Naive B cell (primary cell): Measurements from ENCODE around the gene SIT1. TPM values are rescaled to one million over a fixed set of nuclear protein-coding genes. Genes with fewer than 3 reads are reported as not detected.
A peak's percentile ranks its signal among the peaks of the same experiment; 100 is the strongest.

ENCODE experiments used
- ATAC-seq, 2 donors: fragments of 150-1000 bp; cut with Tn5 transposase; 2 replicates each; pipeline ENCODE4 v1.10.0; 2021; ENCODE audit warnings: low read depth in 2 of 2, mild to moderate bottlenecking in 2 of 2, moderate library complexity in 2 of 2
- DNase-seq: peaks from one replicate; pipeline ENCODE4 v3.0.0; 2022
- H3K27ac Mint-ChIP-seq, 6 donors: one replicate each; pipeline ENCODE4 v1.8.0; 2020 to 2022; ENCODE audit warnings: mild to moderate bottlenecking in 6 of 6, mixed read lengths in 6 of 6, moderate library complexity in 5 of 6, inconsistent platforms in 2 of 6
- H3K27me3 Mint-ChIP-seq, 3 donors: one replicate each; pipeline ENCODE4 v1.8.0; 2021 to 2022; ENCODE audit warnings: mixed read lengths in 3 of 3, mild to moderate bottlenecking in 1 of 3
- H3K36me3 Mint-ChIP-seq, 2 donors: one replicate each; pipeline ENCODE4 v1.8.0; 2020 to 2022; ENCODE audit warnings: mixed read lengths in 2 of 2, inconsistent platforms in 1 of 2, mild to moderate bottlenecking in 1 of 2
- H3K4me1 Mint-ChIP-seq, 3 donors: one replicate each; pipeline ENCODE4 v1.8.0; 2020 to 2022; ENCODE audit warnings: mixed read lengths in 3 of 3, inconsistent platforms in 1 of 3, mild to moderate bottlenecking in 1 of 3, moderate library complexity in 1 of 3
- H3K4me3 Mint-ChIP-seq, 8 donors: one replicate each; pipeline ENCODE4 v1.8.0; 2020 to 2022; ENCODE audit warnings: mild to moderate bottlenecking in 8 of 8, mixed read lengths in 8 of 8, moderate library complexity in 8 of 8, inconsistent platforms in 2 of 8
- H3K9me3 Mint-ChIP-seq, 7 donors: one replicate each; pipeline ENCODE4 v1.8.0; 2020 to 2022; ENCODE audit warnings: mixed read lengths in 7 of 7, mild to moderate bottlenecking in 5 of 7, inconsistent platforms in 2 of 7, moderate library complexity in 1 of 7
- polyA plus RNA-seq, 6 donors: library from polyadenylated mRNA; unstranded; fragments of 300-500 nt; fragmentation: Illumina TruSeq; gene quantifications; one replicate each; pipeline ENCODE4 v1.2.3, GENCODE V29; 2021; ENCODE audit warnings: low read depth in 6 of 6

SIT1 gene
- polyA plus RNA-seq, 6 donors from 2014 or later, result 56.8 to 107 (median 73.5) TPM

GRCh38 chr9:35679766-35680330 is 29.1 kb upstream of the SIT1 start:
- DNase-seq (no peak), ATAC-seq (no peak)
- H3K9me3 Mint-ChIP-seq, result no peaks in the 10 kb centered on the region
- no peaks in the 10 kb centered on the region for H3K36me3 Mint-ChIP-seq
- H3K27ac Mint-ChIP-seq, result no peak overlapping the region
- H3K4me3 Mint-ChIP-seq, result peak overlapping the region in 1 of 8 donors; percentile 56
- peaks cover 24 to 30% (median 25%) of the 10 kb centered on the region in 3 donors for H3K4me1 Mint-ChIP-seq
- H3K27me3 Mint-ChIP-seq, result peaks cover 3 to 9% (median 6%) of the 10 kb centered on the region in 3 donors

- H3K4me3 Mint-ChIP-seq, result peak overlapping the region in 1 of 8 donors; percentile 25
- ATAC-seq, result no peak
- no peak for DNase-seq
Observed at GRCh38 chr9:35679091-35679490, 28.4 kb upstream of the SIT1 start.

GRCh38 chr9:35675732-35676392 is 25.1 kb upstream of the SIT1 start:
- H3K36me3 Mint-ChIP-seq, result no peaks in the 10 kb centered on the region
- H3K4me3 Mint-ChIP-seq, result peak overlapping the region; percentile 80 to 91 (median 86)
- ATAC-seq (peak; percentile 64 to 72), DNase-seq (no peak)
- no peaks in the 10 kb centered on the region for H3K9me3 Mint-ChIP-seq
- peaks cover 23 to 33% (median 26%) of the 10 kb centered on the region in 3 donors for H3K4me1 Mint-ChIP-seq
- peaks cover 0 to 18% (median 13%) of the 10 kb centered on the region in 3 donors for H3K27me3 Mint-ChIP-seq
- peak overlapping the region in 1 of 6 donors; percentile 51 for H3K27ac Mint-ChIP-seq

More at GRCh38 chr9:35679091-35679490, 28.4 kb upstream of the SIT1 start:
- Mint-ChIP-seq H3K27me3 (peaks cover 3 to 16% (median 13%) of the 10 kb centered on the region in 3 donors), H3K4me1 (peaks cover 30 to 34% (median 32%) of the 10 kb centered on the region in 3 donors), H3K27ac (peak overlapping the region in 1 of 6 donors; percentile 70), H3K9me3 (no peaks in the 10 kb centered on the region), H3K36me3 (no peaks in the 10 kb centered on the region)

GRCh38 chr9:35675204-35675603 is 24.5 kb upstream of the SIT1 start:
- Mint-ChIP-seq H3K36me3 (no peaks in the 10 kb centered on the region), H3K9me3 (no peaks in the 10 kb centered on the region), H3K4me3 (peak overlapping the region; percentile 80 to 91 (median 86)), H3K27ac (peak overlapping the region in 1 of 6 donors; percentile 80), H3K4me1 (peaks cover 20 to 27% (median 21%) of the 10 kb centered on the region in 3 donors), H3K27me3 (peaks cover 0 to 18% (median 13%) of the 10 kb centered on the region in 3 donors)
- ATAC-seq (peak; percentile 16 to 17), DNase-seq (no peak)

GRCh38 chr9:35674025-35674361 is 23.3 kb upstream of the SIT1 start:
- Mint-ChIP-seq H3K27me3 (peaks cover 0 to 18% (median 13%) of the 10 kb centered on the region in 3 donors), H3K4me3 (peak overlapping the region in 2 of 8 donors; percentile 12 to 65), H3K9me3 (no peaks in the 10 kb centered on the region), H3K4me1 (peaks cover 17 to 23% (median 18%) of the 10 kb centered on the region in 3 donors), H3K27ac (peak overlapping the region in 1 of 6 donors; percentile 52), H3K36me3 (no peaks in the 10 kb centered on the region)
- no peak for DNase-seq
- no peak for ATAC-seq

GRCh38 chr9:35673132-35674024 is 22.6 kb upstream of the SIT1 start, which contains the start of gene CA9:
Gene CA9 (plus strand): TSS chr9:35673928. CDS start chr9:35673960, 32 bp downstream.
- Mint-ChIP-seq H3K9me3 (no peaks in the 10 kb centered on the region), H3K27me3 (peaks cover 0 to 18% (median 13%) of the 10 kb centered on the region in 3 donors), H3K4me1 (peaks cover 17 to 23% (median 18%) of the 10 kb centered on the region in 3 donors), H3K27ac (peak within 1 kb of the TSS in 3 of 6 donors; percentile 52 to 78 (median 77)), H3K36me3 (no peaks in the 10 kb centered on the region), H3K4me3 (peak within 1 kb of the TSS; percentile 16 to 85 (median 61))
- DNase-seq (no peak), ATAC-seq (no peak)

- H3K9me3 Mint-ChIP-seq, result no peaks in the 10 kb centered on the region
- no peak for ATAC-seq
- no peak overlapping the region for H3K27ac Mint-ChIP-seq
- no peak overlapping the region for H3K4me3 Mint-ChIP-seq
- H3K36me3 Mint-ChIP-seq, result no peaks in the 10 kb centered on the region
- DNase-seq, result no peak
- peaks cover 0 to 6% (median 4%) of the 10 kb centered on the region in 3 donors for H3K27me3 Mint-ChIP-seq
- H3K4me1 Mint-ChIP-seq, result peaks cover 25 to 34% (median 26%) of the 10 kb centered on the region in 3 donors
Observed at GRCh38 chr9:35669331-35670145, 18.8 kb upstream of the SIT1 start.

GRCh38 chr9:35667939-35668338 is 17.2 kb upstream of the SIT1 start:
- peaks cover 26 to 33% (median 33%) of the 10 kb centered on the region in 3 donors for H3K4me1 Mint-ChIP-seq
- no peaks in the 10 kb centered on the region for H3K36me3 Mint-ChIP-seq
- H3K27ac Mint-ChIP-seq, result no peak overlapping the region
- no peak overlapping the region for H3K4me3 Mint-ChIP-seq
- ATAC-seq (no peak), DNase-seq (no peak)
- no peaks in the 10 kb centered on the region for H3K9me3 Mint-ChIP-seq
- no peaks in the 10 kb centered on the region for H3K27me3 Mint-ChIP-seq

GRCh38 chr9:35666549-35666948 is 15.8 kb upstream of the SIT1 start:
- peak; percentile 39 to 47 for ATAC-seq
- Mint-ChIP-seq H3K4me3 (peak overlapping the region; percentile 60 to 96 (median 83)), H3K27ac (peak overlapping the region in 2 of 6 donors; percentile 22 to 44), H3K27me3 (no peaks in the 10 kb centered on the region), H3K36me3 (no peaks in the 10 kb centered on the region), H3K9me3 (no peaks in the 10 kb centered on the region), H3K4me1 (peaks cover 40 to 47% (median 47%) of the 10 kb centered on the region in 3 donors)
- DNase-seq, result no peak

- no peaks in the 10 kb centered on the region for H3K9me3 Mint-ChIP-seq
- no peak overlapping the region for H3K27ac Mint-ChIP-seq
- H3K36me3 Mint-ChIP-seq, result no peaks in the 10 kb centered on the region
- no peaks in the 10 kb centered on the region for H3K27me3 Mint-ChIP-seq
- ATAC-seq, result no peak
- H3K4me1 Mint-ChIP-seq, result peaks cover 40 to 51% (median 49%) of the 10 kb centered on the region in 3 donors
- no peak for DNase-seq
- H3K4me3 Mint-ChIP-seq, result peak overlapping the region in 7 of 8 donors; percentile 60 to 96 (median 84)
Observed at GRCh38 chr9:35666045-35666444, 15.3 kb upstream of the SIT1 start.

- Mint-ChIP-seq H3K27ac (peak overlapping the region in 5 of 6 donors; percentile 39 to 76 (median 57)), H3K9me3 (no peaks in the 10 kb centered on the region), H3K4me3 (peak overlapping the region; percentile 82 to 96 (median 90)), H3K4me1 (peaks cover 43 to 57% (median 55%) of the 10 kb centered on the region in 3 donors), H3K36me3 (no peaks in the 10 kb centered on the region), H3K27me3 (no peaks in the 10 kb centered on the region)
- ATAC-seq (no peak), DNase-seq (no peak)
Observed at GRCh38 chr9:35665471-35665818, 14.7 kb upstream of the SIT1 start.

- DNase-seq (peak; percentile 43), ATAC-seq (peak; percentile 56 to 61)
- H3K4me1 Mint-ChIP-seq, result peaks cover 46 to 63% (median 60%) of the 10 kb centered on the region in 3 donors
- no peaks in the 10 kb centered on the region for H3K27me3 Mint-ChIP-seq
- peak within 1 kb of the TSS; percentile 82 to 96 (median 90) for H3K4me3 Mint-ChIP-seq
- no peaks in the 10 kb centered on the region for H3K9me3 Mint-ChIP-seq
- no peaks in the 10 kb centered on the region for H3K36me3 Mint-ChIP-seq
- H3K27ac Mint-ChIP-seq, result peak within 1 kb of the TSS; percentile 22 to 82 (median 64)
Observed at GRCh38 chr9:35664531-35665470, 14.1 kb upstream of the SIT1 start, which contains the start of gene ARHGEF39. Gene ARHGEF39 (minus strand): TSS chr9:35665195. CDS start chr9:35665169, 26 bp downstream.
